ENCODE results near the gene DNAJB6. TPM values are rescaled to one million over a fixed set of nuclear protein-coding genes. Genes with fewer than 3 reads are reported as not detected.
A peak's percentile ranks its signal among the peaks of the same experiment; 100 is the strongest.

The DNAJB6 gene
- polyA plus RNA-seq, 3 donors: 152 to 157 (median 156) TPM

- DNase-seq (ENCODE audit: extremely low read depth in 1 of 11, low read depth in 9 of 11, low spot score in 4 of 11): no peak
These were observed 65.5 kb downstream of the DNAJB6 start for GRCh38 chr7:157402388-157402703.

DNA sequence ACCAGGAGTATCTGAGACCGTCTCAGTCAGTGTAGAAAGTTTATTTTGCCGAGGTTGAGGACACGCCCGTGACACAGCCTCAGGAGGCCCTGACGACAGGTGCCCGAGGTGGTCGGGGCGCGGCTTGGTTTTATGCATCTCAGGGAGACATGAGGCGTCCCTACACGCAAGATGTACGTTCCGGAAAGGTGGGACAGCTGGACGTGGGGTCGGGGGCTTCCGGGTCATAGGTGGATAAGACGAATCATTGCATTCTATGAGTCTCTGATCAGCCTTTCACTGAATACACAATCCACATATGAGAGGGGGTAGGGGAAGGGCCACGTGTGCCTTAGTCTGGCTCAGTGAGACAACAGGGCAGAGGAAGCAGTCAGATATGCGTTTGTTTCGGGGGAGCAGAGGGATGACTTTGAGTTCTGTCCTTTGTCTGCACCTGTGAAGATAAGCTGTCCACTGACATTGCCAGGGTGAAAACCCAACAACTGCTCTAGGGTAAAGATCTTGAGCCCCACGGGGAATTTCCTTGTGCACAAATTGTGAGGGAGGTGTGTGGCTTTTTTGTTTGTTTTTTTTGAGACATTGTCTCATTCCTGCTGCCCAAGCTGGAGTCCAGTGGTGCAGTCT lies 66.2 kb downstream of the DNAJB6 start:
- no peak for DNase-seq (ENCODE audit: extremely low read depth in 1 of 11, low read depth in 9 of 11, low spot score in 4 of 11)

DNA sequence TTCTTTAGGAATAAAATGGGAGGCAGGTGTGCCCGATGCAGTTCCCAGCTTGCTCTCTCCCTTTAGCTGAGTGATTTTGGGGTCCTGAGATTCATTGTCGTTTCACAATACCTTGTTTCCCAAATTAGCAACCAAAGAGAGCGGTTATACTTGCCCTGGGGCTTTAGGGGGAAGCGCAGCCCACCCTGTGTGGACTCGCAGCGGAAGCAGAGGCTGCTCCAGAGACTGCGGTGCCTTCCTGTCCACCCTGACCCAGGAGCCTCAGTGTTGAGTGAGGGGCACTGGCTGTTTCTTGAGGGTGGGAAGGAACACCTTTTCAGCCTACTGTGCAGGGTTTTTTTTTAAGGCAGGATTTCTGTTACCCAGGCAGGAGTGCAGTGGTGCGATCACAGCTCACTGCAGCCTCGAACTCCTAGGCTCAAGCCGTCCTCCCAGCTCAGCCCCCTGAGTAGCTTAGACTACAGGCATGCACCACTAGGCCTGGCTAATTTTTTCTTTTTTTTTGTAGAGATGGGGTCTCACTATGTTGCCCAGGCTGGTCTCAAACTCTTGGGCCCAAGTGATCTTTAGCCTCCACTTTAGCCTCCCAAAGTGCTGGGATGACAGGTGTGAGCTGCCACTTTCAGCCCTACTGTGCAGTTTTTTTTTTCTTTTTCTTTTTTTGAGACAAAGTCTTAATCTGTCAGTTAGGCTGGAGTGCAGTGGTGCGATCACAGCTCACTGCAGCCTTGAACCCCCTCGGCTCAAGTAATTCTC lies 67.0 kb downstream of the DNAJB6 start:
- DNase-seq (ENCODE audit: extremely low read depth in 1 of 11, low read depth in 9 of 11, low spot score in 4 of 11): no peak

- peak in 4 of 11 donors; percentile 16 to 44 (median 24) for DNase-seq (ENCODE audit: extremely low read depth in 1 of 11, low read depth in 9 of 11, low spot score in 4 of 11)
These were observed 68.2 kb downstream of the DNAJB6 start for GRCh38 chr7:157404845-157405481.

- no peak for DNase-seq (ENCODE audit: extremely low read depth in 1 of 11, low read depth in 9 of 11, low spot score in 4 of 11)
These were observed 68.7 kb downstream of the DNAJB6 start for GRCh38 chr7:157405501-157405900.

- no peak for DNase-seq (ENCODE audit: extremely low read depth in 1 of 11, low read depth in 9 of 11, low spot score in 4 of 11)
These were observed 69.4 kb downstream of the DNAJB6 start for GRCh38 chr7:157405914-157406810.

- no peak for DNase-seq (ENCODE audit: extremely low read depth in 1 of 11, low read depth in 9 of 11, low spot score in 4 of 11)
These were observed 70.2 kb downstream of the DNAJB6 start for GRCh38 chr7:157406971-157407370.

DNA sequence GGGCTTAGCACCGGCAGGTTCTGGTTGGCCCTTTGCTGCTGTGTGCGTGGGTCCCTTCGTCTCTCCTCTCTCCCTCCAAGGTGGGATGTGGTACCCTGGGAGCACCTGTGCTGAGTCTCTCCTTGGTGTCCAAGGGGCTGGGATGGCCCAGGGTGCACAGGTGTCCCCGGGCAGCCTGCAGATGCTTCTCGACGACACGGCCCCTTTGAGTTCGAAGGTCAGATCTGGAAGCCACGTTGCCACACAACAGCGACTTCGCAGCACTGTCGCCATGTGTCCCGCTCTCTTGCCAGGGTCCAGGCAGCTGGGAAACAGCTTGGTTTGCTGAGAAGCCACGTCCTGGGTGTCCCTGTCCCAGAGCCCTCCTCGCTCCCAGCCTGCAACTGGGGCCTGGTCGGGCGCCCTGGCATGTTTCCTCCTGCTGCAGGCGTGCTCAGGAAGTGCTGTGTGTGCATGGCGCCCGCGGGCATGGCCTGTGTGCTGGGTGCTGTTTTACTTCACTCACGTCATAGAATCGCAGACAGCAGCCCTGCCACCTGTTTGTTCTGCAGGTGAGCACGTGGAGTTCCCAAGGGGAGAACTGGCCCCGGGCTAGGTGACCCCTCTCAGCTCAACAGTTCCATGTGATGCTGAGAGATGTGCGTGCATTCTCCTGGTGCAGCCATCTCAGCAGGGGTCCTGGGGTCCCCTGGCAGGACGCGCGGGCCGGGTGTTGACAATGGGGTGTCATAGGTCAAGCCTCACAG lies 70.9 kb downstream of the DNAJB6 start:
- DNase-seq (ENCODE audit: extremely low read depth in 1 of 11, low read depth in 9 of 11, low spot score in 4 of 11): no peak

DNA sequence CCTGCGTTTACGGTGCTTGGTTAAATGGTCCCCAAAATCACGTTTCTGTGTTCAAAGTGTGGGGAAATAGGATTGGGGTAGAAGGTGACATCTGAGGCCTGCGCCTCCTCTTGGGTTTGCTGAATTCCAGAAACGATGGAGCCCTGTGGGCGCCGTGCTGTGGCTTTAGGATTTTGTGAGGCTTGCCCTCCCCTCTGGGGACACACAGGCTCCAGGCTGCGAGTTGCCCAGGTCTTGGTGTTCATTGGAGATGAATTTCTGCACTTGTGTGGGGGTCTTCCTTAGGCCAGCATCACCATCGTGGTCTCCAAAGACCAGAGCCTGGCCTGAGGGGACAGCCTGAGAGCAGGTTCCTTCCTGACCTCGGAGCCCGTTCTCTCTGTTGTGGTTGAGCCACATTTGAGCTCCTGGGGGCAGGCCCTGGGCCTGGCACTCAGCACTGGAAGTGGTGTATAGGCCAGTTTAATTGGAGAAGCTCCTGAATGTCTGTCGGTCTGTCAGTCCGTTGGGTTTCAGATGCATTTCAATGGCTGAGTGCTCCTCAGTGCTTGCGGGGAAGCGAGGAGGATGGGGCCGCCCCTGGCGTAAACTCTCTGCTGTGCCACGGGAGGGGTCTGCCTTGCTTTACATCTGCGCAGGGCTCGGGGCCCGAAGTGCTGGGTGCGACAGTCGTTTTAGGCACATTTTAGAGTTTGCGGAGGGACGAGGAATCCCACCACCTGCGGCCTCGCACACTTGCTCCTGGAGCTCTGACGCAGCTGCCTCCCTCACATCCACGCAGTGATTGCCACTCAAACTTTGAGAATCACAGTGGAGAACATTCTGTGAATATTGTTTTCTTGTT lies 71.7 kb downstream of the DNAJB6 start:
- DNase-seq (ENCODE audit: extremely low read depth in 1 of 11, low read depth in 9 of 11, low spot score in 4 of 11): no peak

GRCh38 chr7:157409149-157409752 lies 72.4 kb downstream of the DNAJB6 start:
- DNase-seq (ENCODE audit: extremely low read depth in 1 of 11, low read depth in 9 of 11, low spot score in 4 of 11): no peak

DNA sequence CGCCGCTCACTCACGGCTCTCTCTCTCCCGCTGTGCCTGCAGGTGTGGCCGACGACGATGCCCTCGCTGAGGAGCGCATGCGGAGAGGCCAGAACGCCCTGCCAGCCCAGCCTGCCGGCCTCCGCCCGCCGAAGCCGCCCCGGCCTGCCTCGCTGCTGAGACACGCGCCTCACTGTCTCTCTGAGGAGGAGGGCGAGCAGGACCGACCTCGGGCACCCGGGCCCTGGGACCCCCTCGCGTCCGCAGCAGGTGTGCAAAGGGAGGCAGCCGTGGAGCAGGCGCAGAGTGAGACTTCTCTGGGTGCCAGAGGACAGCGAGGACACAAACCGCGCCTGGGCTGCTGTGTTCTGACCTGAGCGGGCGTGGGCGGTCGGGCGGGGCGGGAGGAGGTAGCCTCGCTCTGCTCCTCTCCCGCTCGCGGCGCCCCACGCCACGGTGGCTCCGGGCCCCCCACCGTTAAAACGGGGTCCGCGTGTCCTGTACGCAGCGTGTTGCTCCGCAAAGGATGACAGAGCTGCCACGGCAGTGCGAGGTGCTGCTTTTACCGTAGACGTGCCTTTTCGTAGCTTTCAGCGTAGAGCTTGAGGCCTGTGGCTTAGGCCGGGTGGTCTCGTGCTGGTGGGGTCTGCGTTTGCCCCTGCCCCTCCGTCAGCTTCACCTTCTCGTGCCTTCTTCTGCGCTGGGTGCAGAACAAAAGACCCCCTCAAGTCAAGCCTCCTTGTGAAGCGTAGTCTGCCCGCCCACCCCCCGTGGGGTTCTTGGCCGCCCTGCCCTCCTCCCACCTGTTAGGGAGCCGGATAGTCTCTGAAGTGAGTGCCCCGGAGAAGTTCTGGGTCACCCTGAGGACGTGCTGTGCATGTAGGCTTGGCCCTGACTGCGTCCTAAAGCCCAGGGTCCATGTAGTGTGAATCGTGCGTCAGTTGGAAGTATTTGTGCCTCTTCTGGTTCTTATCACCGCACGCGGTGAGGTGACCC lies 73.2 kb downstream of the DNAJB6 start:
- DNase-seq (ENCODE audit: extremely low read depth in 1 of 11, low read depth in 9 of 11, low spot score in 4 of 11): no peak

- no peak for DNase-seq (ENCODE audit: extremely low read depth in 1 of 11, low read depth in 9 of 11, low spot score in 4 of 11)
These were observed 74.2 kb downstream of the DNAJB6 start for GRCh38 chr7:157410831-157411556.

DNA sequence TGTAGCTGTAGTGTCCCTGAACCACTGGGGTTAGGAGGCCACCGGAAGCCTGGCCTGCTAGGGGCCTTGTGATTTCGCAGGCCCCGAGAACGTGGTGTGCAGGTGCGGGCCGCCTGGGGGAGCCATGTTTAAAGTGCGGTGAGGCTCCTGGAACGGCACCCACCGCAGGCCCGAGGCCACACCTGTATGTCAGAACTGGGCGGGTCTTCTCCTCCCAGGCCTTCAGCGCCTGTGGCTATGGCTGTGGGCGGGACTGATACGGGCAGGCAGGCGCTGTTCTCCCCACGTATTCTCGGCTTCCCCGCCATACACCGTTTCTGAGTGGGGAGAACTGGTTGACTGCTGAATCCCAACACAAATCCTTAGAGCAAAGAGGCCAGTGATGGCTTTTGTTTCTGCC lies 74.8 kb downstream of the DNAJB6 start:
- DNase-seq (ENCODE audit: extremely low read depth in 1 of 11, low read depth in 9 of 11, low spot score in 4 of 11): no peak

- DNase-seq (ENCODE audit: extremely low read depth in 1 of 11, low read depth in 9 of 11, low spot score in 4 of 11): no peak
These were observed 75.2 kb downstream of the DNAJB6 start for GRCh38 chr7:157412021-157412443.

- DNase-seq (ENCODE audit: extremely low read depth in 1 of 11, low read depth in 9 of 11, low spot score in 4 of 11): no peak
These were observed 75.8 kb downstream of the DNAJB6 start for GRCh38 chr7:157412491-157413180.

All from renal cortex interstitium (tissue), 11 donors.